K562 (cell line): ENCODE data around the gene CCR6. TPM values are rescaled to one million over a fixed set of nuclear protein-coding genes. Genes with fewer than 3 reads are reported as not detected.

ENCODE experiments used
- ARID2 ChIP-seq: fragments of 450-650 bp; IDR thresholded peaks from 2 replicates; pipeline ENCODE4 v1.6.1; 2017; ENCODE audit warnings: antibody characterized with exemption, mild to moderate bottlenecking
- BACH1 ChIP-seq: fragments of 200-800 bp; sonication (Bioruptor generic); IDR thresholded peaks from 2 replicates; pipeline ENCODE4 v1.6.1; 2016; ENCODE audit warnings: missing genetic modification characterization, missing compliant biosample characterization
- BCL6 ChIP-seq: fragments of 250-450 bp; sonication (Bioruptor Pico); IDR thresholded peaks from 2 replicates; pipeline ENCODE4 v1.4.0; 2020
- BRCA1 ChIP-seq, 2 experiments: fragments of 450-650 bp in 1 of 2; sonication (generic) in 1 of 2; formaldehyde crosslinking in 1 of 2; IDR thresholded peaks; 2 replicates each; pipeline versions ENCODE4 v1.5.0 to v1.6.1; 2017 to 2020; ENCODE audit warnings: mild to moderate bottlenecking in 1 of 2, missing genetic modification reagents in 1 of 2
- CHCHD3 ChIP-seq: fragments of 250-450 bp; sonication (Bioruptor Pico); IDR thresholded peaks from 2 replicates; pipeline ENCODE4 v2.1.2; 2022; ENCODE audit warnings: mild to moderate bottlenecking
- ILF3 ChIP-seq: fragments of 450-650 bp; IDR thresholded peaks from 2 replicates; pipeline ENCODE4 v1.6.1; 2018; ENCODE audit warnings: antibody characterized with exemption, mild to moderate bottlenecking, moderate library complexity, borderline replicate concordance
- KDM4B ChIP-seq, 2 experiments: fragments of 450-650 bp in 1 of 2; sonication (generic) in 1 of 2; IDR thresholded peaks; 2 replicates each; pipeline ENCODE4 v1.6.1; 2016 to 2017; ENCODE audit warnings: borderline replicate concordance in 2 of 2, antibody characterized with exemption in 1 of 2, low read depth in 1 of 2, mild to moderate bottlenecking in 1 of 2
- PCBP2 ChIP-seq: fragments of 200-400 bp; formaldehyde crosslinking; IDR thresholded peaks from 2 replicates; pipeline ENCODE4 v1.6.1; 2018; ENCODE audit warnings: low read length, low read depth, mild to moderate bottlenecking, moderate library complexity; ENCODE audit not compliant: poor library complexity, severe bottlenecking
- PHB2 ChIP-seq: fragments of 450-650 bp; IDR thresholded peaks from 2 replicates; pipeline ENCODE4 v1.6.1; 2017; ENCODE audit warnings: low read depth
- POLR2G ChIP-seq: fragments of 200-400 bp; formaldehyde crosslinking; IDR thresholded peaks from 2 replicates; pipeline ENCODE4 v1.6.1; 2017; ENCODE audit warnings: low read depth, mild to moderate bottlenecking, antibody characterized with exemption, low read length, moderate library complexity
- ZKSCAN3 ChIP-seq: fragments of 250-450 bp; sonication (Bioruptor Pico); IDR thresholded peaks from 2 replicates; pipeline ENCODE4 v1.4.0; 2020
- ZNF445 ChIP-seq: fragments of 250-450 bp; sonication (Bioruptor Pico); IDR thresholded peaks from 2 replicates; pipeline ENCODE4 v1.4.0; 2020; ENCODE audit warnings: low read depth, mild to moderate bottlenecking, moderate library complexity
- ZNF780A ChIP-seq: fragments of 250-450 bp; sonication (Bioruptor Pico); IDR thresholded peaks from 2 replicates; pipeline ENCODE4 v1.5.0; 2021; ENCODE audit warnings: mild to moderate bottlenecking
- ZSCAN32 ChIP-seq: fragments of 450-650 bp; formaldehyde crosslinking; IDR thresholded peaks from 2 replicates; pipeline ENCODE4 v1.4.0; 2020; ENCODE audit warnings: mild to moderate bottlenecking, moderate library complexity
- polyA plus RNA-seq, 8 experiments: library from polyadenylated mRNA; depleted of rRNA in 4 of 8; stranded (reverse) in 5 of 8; unstranded in 3 of 8; fragments of >200 nt; fragmentation: Nextera tagmentation in 2 of 8; fragmentation: Illumina TruSeq in 1 of 8; extraction: Ambion mirVana in 2 of 8; extraction: Trizol in 1 of 8; gene quantifications; 2 replicates each; pipeline versions ENCODE4 v1.2.1 to v1.2.3, GENCODE V29; 2011 to 2014; ENCODE audit warnings: inconsistent platforms in 1 of 8, missing spikeins in 1 of 8
- total RNA-seq, 7 experiments: library from RNA; depleted of rRNA in 6 of 7; stranded (reverse); fragments of >200 nt in 6 of 7; fragmentation: Illumina TruSeq in 2 of 7; extraction: Trizol in 2 of 7; gene quantifications; 2 replicates each; pipeline versions ENCODE4 v1.2.1 to v1.2.3, GENCODE V29; 2011 to 2021; ENCODE audit warnings: low replicate concordance in 1 of 7
- TF ChIP-seq, protein P1 (sequence below): fragments of 450-650 bp; IDR thresholded peaks from 2 replicates; pipeline ENCODE4 v1.6.1; 2018; ENCODE audit not compliant: partially characterized antibody
- TF ChIP-seq, protein P2 (sequence below): IDR thresholded peaks from 2 replicates; pipeline ENCODE4 v1.6.1; 2011; ENCODE audit warnings: borderline replicate concordance, low read depth, mild to moderate bottlenecking, moderate library complexity, low read length; ENCODE audit not compliant: insufficient read depth, poor library complexity, severe bottlenecking
- TF ChIP-seq, protein P3 (sequence below): fragments of 450-650 bp; formaldehyde crosslinking; IDR thresholded peaks from 2 replicates; pipeline ENCODE4 v1.4.0; 2022; ENCODE audit warnings: missing genetic modification characterization
- TF ChIP-seq, protein P4 (sequence below): fragments of 450-650 bp; formaldehyde crosslinking; IDR thresholded peaks from 2 replicates; pipeline ENCODE4 v1.4.0; 2022; ENCODE audit warnings: mild to moderate bottlenecking, moderate library complexity
- TF ChIP-seq, protein P5 (sequence below): sonication (generic); formaldehyde crosslinking; IDR thresholded peaks from 2 replicates; pipeline ENCODE4 v1.8.1; 2023; ENCODE audit warnings: mild to moderate bottlenecking, missing genetic modification reagents

CCR6 gene
- total and polyA plus RNA-seq, 9 of the 15 experiments (the other 6 are each of a cell fraction or from before 2014, with no cell fraction given), result not detected

DNA sequence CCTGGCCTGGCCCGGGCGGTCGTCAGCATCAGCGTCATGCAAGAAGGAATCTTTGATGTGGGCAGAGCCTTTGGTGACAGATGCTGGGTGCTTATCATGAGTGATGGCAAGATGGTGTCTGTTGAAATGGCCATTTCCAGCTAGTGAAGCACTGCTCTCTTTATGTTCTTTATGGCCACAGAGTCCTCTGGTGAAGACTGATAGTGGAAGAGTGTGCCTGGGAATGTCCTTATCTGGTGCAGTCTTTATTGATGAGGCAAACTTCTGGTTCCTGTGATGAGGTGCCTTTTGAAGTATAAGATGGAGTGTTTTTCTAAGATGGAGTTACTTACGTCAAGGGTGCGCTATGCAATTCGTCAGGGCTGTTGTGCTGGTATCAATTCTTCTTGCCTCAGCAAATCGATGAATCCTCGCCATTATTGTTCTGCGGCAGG, 22.6 kb upstream of the CCR6 start (continued):
- TF ChIP-seq, protein P1, sequence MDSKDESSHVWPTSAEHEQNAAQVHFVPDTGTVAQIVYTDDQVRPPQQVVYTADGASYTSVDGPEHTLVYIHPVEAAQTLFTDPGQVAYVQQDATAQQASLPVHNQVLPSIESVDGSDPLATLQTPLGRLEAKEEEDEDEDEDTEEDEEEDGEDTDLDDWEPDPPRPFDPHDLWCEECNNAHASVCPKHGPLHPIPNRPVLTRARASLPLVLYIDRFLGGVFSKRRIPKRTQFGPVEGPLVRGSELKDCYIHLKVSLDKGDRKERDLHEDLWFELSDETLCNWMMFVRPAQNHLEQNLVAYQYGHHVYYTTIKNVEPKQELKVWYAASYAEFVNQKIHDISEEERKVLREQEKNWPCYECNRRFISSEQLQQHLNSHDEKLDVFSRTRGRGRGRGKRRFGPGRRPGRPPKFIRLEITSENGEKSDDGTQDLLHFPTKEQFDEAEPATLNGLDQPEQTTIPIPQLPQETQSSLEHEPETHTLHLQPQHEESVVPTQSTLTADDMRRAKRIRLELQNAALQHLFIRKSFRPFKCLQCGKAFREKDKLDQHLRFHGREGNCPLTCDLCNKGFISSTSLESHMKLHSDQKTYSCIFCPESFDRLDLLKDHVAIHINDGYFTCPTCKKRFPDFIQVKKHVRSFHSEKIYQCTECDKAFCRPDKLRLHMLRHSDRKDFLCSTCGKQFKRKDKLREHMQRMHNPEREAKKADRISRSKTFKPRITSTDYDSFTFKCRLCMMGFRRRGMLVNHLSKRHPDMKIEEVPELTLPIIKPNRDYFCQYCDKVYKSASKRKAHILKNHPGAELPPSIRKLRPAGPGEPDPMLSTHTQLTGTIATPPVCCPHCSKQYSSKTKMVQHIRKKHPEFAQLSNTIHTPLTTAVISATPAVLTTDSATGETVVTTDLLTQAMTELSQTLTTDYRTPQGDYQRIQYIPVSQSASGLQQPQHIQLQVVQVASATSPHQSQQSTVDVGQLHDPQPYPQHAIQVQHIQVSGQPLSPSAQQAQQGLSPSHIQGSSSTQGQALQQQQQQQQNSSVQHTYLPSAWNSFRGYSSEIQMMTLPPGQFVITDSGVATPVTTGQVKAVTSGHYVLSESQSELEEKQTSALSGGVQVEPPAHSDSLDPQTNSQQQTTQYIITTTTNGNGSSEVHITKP, result no peak
- TF ChIP-seq POLR2G, result no peak
- no peak for TF ChIP-seq ARID2
- no peak for TF ChIP-seq ILF3
- no peak for TF ChIP-seq ZNF445 (CRISPR knock-in tag)
- TF ChIP-seq BRCA1 (IDR thresholded peaks at IDR 0.05), result no peak
- TF ChIP-seq BRCA1 (CRISPR knock-in tag; IDR thresholded peaks at IDR 0.05), result no peak
- no peak for TF ChIP-seq ZSCAN32 (CRISPR knock-in tag)
- TF ChIP-seq KDM4B (IDR thresholded peaks at IDR 0.05; ENCODE audit: borderline replicate concordance in 2 of 2, low read depth in 1 of 2), result no peak
- TF ChIP-seq, protein P2, sequence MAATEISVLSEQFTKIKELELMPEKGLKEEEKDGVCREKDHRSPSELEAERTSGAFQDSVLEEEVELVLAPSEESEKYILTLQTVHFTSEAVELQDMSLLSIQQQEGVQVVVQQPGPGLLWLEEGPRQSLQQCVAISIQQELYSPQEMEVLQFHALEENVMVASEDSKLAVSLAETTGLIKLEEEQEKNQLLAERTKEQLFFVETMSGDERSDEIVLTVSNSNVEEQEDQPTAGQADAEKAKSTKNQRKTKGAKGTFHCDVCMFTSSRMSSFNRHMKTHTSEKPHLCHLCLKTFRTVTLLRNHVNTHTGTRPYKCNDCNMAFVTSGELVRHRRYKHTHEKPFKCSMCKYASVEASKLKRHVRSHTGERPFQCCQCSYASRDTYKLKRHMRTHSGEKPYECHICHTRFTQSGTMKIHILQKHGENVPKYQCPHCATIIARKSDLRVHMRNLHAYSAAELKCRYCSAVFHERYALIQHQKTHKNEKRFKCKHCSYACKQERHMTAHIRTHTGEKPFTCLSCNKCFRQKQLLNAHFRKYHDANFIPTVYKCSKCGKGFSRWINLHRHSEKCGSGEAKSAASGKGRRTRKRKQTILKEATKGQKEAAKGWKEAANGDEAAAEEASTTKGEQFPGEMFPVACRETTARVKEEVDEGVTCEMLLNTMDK, result no peak
- TF ChIP-seq, protein P3, sequence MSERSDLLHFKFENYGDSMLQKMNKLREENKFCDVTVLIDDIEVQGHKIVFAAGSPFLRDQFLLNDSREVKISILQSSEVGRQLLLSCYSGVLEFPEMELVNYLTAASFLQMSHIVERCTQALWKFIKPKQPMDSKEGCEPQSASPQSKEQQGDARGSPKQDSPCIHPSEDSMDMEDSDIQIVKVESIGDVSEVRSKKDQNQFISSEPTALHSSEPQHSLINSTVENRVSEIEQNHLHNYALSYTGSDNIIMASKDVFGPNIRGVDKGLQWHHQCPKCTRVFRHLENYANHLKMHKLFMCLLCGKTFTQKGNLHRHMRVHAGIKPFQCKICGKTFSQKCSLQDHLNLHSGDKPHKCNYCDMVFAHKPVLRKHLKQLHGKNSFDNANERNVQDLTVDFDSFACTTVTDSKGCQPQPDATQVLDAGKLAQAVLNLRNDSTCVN, result no peak
- no peak for TF ChIP-seq CHCHD3
- TF ChIP-seq BCL6 (CRISPR knock-in tag), result no peak; the same call in 1 of the 2 replicates
- peak; percentile 54; the same call in 1 of the 2 replicates for TF ChIP-seq PHB2
- no peak for TF ChIP-seq PCBP2
- no peak for TF ChIP-seq ZKSCAN3
- no peak for TF ChIP-seq ZNF780A
- TF ChIP-seq BACH1 (tag), result no peak
- TF ChIP-seq, protein P4, sequence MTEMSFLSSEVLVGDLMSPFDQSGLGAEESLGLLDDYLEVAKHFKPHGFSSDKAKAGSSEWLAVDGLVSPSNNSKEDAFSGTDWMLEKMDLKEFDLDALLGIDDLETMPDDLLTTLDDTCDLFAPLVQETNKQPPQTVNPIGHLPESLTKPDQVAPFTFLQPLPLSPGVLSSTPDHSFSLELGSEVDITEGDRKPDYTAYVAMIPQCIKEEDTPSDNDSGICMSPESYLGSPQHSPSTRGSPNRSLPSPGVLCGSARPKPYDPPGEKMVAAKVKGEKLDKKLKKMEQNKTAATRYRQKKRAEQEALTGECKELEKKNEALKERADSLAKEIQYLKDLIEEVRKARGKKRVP, result peak; percentile 52; the same call in 1 of the 2 replicates
- TF ChIP-seq, protein P5, sequence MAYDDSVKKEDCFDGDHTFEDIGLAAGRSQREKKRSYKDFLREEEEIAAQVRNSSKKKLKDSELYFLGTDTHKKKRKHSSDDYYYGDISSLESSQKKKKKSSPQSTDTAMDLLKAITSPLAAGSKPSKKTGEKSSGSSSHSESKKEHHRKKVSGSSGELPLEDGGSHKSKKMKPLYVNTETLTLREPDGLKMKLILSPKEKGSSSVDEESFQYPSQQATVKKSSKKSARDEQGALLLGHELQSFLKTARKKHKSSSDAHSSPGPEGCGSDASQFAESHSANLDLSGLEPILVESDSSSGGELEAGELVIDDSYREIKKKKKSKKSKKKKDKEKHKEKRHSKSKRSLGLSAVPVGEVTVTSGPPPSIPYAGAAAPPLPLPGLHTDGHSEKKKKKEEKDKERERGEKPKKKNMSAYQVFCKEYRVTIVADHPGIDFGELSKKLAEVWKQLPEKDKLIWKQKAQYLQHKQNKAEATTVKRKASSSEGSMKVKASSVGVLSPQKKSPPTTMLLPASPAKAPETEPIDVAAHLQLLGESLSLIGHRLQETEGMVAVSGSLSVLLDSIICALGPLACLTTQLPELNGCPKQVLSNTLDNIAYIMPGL (CRISPR knock-in tag), result no peak
